Activated naive CD8-positive, alpha-beta T cell treated with anti-CD3 and anti-CD28 coated beads, Interleukin-2, amount 10 ng/mL, durations not matched to agents 7 days and 5 days (primary cell): ENCODE results near the gene ATP11A. TPM values are rescaled to one million over a fixed set of nuclear protein-coding genes. Genes with fewer than 3 reads are reported as not detected.
"Not testable (repeated sequence)": the region's sequence is repeated elsewhere in the genome, so short reads cannot be mapped to it uniquely, and the experiment has no call there.

ENCODE experiments used
- ATAC-seq: fragments of 150-1000 bp; cut with Tn5 transposase; one replicate; pipeline ENCODE4 v1.10.0; 2021; ENCODE audit warnings: low read depth, moderate library complexity
- POLR2A ChIA-PET: fragments of 350-600 bp; sonication (Branson Sonifier 250); formaldehyde crosslinking; loops from one replicate; lab custom pipeline; 2021; ENCODE audit warnings: antibody characterized with exemption; lab: Charles Lee
- DNase-seq: peaks from one replicate; pipeline ENCODE4 v3.0.0; 2021
- H3K27ac Mint-ChIP-seq: one replicate; pipeline ENCODE4 v1.8.0; 2022; ENCODE audit warnings: mild to moderate bottlenecking, mixed read lengths
- H3K27me3 Mint-ChIP-seq: one replicate; pipeline ENCODE4 v1.8.0; 2022; ENCODE audit warnings: mild to moderate bottlenecking, moderate library complexity, mixed read lengths
- H3K36me3 Mint-ChIP-seq: one replicate; pipeline ENCODE4 v1.8.0; 2021; ENCODE audit warnings: mild to moderate bottlenecking, mixed read lengths
- H3K4me1 Mint-ChIP-seq: one replicate; pipeline ENCODE4 v1.8.0; 2021; ENCODE audit warnings: mixed read lengths
- H3K4me3 Mint-ChIP-seq: one replicate; pipeline ENCODE4 v1.8.0; 2022; ENCODE audit warnings: mild to moderate bottlenecking, moderate library complexity, mixed read lengths
- H3K9me3 Mint-ChIP-seq: one replicate; pipeline ENCODE4 v1.8.0; 2021; ENCODE audit warnings: mixed read lengths
- total RNA-seq, 2 experiments: library from RNA; stranded (reverse); gene quantifications; one replicate each; pipeline ENCODE4 v1.2.3, GENCODE V29; 2021

The ATP11A gene
- total RNA-seq, 2 experiments from 2014 or later, result 36.5 to 38.2 TPM

- H3K4me3 Mint-ChIP-seq, result no peak overlapping the region
- H3K9me3 Mint-ChIP-seq, result no peaks in the 10 kb centered on the region
- ATAC-seq, result no peak
- DNase-seq, result no peak
- no peaks in the 10 kb centered on the region for H3K4me1 Mint-ChIP-seq
- peaks cover 22% of the 10 kb centered on the region for H3K36me3 Mint-ChIP-seq
- no peaks in the 10 kb centered on the region for H3K27me3 Mint-ChIP-seq
- no peak overlapping the region for H3K27ac Mint-ChIP-seq
- POLR2A ChIA-PET, result no interaction called here
These were observed 156.7 kb downstream of the ATP11A start for GRCh38 chr13:112846411-112847115.

DNA sequence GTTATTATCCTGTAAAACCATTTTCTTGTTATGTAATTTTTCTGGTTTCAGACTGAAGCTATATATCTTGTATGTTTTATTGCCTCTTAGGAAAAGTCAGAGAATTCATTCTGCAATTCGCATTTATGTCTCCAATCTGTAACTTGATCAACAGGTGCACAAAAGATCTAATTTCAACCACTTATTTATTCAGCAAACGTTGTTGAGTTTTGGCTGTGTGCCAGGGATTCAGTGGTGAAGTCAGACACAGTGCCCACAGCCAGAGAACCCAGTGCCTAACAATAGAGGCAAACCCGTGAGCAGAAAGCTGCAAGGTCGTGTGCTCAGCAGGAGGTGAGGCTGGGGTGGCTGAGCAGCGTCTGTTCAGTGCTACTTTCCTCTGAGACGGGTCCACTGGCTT, 159.7 kb downstream of the ATP11A start:
- POLR2A ChIA-PET, result no interaction called here
- Mint-ChIP-seq H3K36me3 (peaks cover 25% of the 10 kb centered on the region), H3K9me3 (no peaks in the 10 kb centered on the region), H3K4me1 (no peaks in the 10 kb centered on the region), H3K27ac (no peak overlapping the region), H3K4me3 (no peak overlapping the region), H3K27me3 (no peaks in the 10 kb centered on the region)
- ATAC-seq (no peak), DNase-seq (no peak)

DNA sequence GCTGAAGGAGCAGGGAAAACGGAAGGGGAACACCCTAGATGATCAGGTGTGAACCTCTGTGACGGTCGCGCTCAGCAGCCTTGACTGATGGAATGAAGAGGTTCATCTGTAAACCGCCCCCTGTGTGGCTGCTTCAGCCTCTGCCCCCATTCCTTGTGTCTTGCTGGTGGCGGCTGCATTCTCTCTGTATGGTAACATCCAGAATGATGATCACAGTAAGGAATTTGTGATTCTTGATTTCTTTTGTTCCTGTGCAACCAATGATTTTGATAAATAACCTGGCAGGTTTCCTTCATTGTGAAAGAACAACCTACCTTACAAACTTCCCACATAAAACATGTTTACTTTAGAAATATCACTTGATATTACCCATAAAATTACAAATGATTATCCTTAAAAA, 160.4 kb downstream of the ATP11A start:
- DNase-seq, result no peak
- H3K4me1 Mint-ChIP-seq, result no peaks in the 10 kb centered on the region
- POLR2A ChIA-PET, result no interaction called here
- no peaks in the 10 kb centered on the region for H3K9me3 Mint-ChIP-seq
- no peak overlapping the region for H3K27ac Mint-ChIP-seq
- peaks cover 27% of the 10 kb centered on the region for H3K36me3 Mint-ChIP-seq
- no peak for ATAC-seq
- no peak overlapping the region for H3K4me3 Mint-ChIP-seq
- no peaks in the 10 kb centered on the region for H3K27me3 Mint-ChIP-seq

DNA sequence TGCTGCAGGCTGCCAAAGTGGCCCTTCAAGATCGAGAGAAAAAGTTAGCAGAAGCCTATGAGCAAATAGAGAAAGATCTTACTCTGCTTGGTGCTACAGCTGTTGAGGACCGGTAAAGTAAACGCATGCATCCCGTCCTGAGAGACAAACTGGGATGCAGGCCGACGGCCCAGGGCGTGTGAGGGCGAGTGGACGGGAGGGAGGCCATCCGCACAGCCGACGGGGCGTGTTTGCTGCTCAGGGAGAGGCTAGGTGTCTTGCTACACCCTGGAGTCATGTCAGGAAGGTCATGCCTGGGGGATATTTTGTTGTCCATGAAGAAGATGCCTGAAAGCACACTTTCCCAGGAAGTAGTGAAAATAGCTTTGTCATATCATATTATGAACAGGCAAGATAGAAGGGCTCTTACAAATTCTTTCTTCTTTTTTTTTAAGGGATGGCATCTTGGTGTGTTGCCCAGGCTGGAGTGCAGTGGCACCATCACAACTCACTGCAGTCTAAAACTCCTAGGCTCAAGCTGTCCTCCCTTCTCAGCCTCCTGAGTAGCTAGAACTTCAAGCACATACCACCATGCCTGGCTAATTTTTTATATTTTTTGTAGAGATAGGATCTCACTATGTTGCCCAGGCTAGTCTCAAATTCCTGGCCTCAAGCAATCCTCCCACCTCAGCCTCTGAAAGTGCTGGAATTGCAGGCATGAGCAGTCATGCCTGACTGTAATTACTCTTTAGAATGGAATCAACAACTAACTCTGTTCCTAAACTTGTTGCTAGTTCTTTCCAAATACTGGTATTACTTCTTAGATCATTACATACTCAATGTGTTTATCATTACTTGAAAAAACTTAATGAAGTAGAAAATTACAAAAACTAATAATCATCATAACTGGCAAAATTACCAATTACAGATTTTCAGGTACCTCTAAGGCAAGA, 161.5 kb downstream of the ATP11A start:
- ATAC-seq (no peak), DNase-seq (no peak)
- H3K27me3 Mint-ChIP-seq, result no peaks in the 10 kb centered on the region
- H3K36me3 Mint-ChIP-seq, result peaks cover 22% of the 10 kb centered on the region
- H3K4me1 Mint-ChIP-seq, result no peaks in the 10 kb centered on the region
- H3K27ac Mint-ChIP-seq, result no peak overlapping the region
- no peaks in the 10 kb centered on the region for H3K9me3 Mint-ChIP-seq
- H3K4me3 Mint-ChIP-seq, result no peak overlapping the region
- POLR2A ChIA-PET, result no interaction called here

GRCh38 chr13:112852392-112852791, 162.6 kb downstream of the ATP11A start:
- Mint-ChIP-seq H3K9me3 (no peaks in the 10 kb centered on the region), H3K4me1 (no peaks in the 10 kb centered on the region), H3K4me3 (no peak overlapping the region), H3K36me3 (peaks cover 21% of the 10 kb centered on the region), H3K27me3 (no peaks in the 10 kb centered on the region), H3K27ac (no peak overlapping the region)
- no peak for DNase-seq
- POLR2A ChIA-PET, result no interaction called here
- no peak for ATAC-seq

DNA sequence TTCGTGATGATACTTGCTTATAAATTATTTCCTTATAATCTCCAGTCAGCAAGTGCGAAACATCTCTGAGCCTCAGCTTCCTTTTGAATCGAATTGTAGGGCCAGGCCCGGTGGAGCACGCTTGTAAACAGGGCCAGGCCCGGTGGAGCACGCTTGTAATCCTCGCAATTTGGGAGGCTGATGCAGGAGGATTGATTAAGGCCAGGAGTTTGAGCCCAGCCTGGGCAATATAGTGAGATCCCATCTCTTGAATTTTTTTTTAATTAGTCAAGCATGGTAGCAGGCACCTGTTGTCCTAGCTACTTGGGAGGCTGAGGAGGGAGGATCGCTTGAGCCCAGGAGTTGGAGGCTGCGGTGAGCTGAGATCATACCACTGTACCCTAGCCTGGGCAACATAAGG, 163.0 kb downstream of the ATP11A start:
- Mint-ChIP-seq H3K36me3 (peaks cover 18% of the 10 kb centered on the region), H3K27ac (no peak overlapping the region), H3K9me3 (no peaks in the 10 kb centered on the region), H3K4me1 (no peaks in the 10 kb centered on the region), H3K4me3 (no peak overlapping the region), H3K27me3 (no peaks in the 10 kb centered on the region)
- no peak for DNase-seq
- POLR2A ChIA-PET, result no interaction called here
- no peak for ATAC-seq

DNA sequence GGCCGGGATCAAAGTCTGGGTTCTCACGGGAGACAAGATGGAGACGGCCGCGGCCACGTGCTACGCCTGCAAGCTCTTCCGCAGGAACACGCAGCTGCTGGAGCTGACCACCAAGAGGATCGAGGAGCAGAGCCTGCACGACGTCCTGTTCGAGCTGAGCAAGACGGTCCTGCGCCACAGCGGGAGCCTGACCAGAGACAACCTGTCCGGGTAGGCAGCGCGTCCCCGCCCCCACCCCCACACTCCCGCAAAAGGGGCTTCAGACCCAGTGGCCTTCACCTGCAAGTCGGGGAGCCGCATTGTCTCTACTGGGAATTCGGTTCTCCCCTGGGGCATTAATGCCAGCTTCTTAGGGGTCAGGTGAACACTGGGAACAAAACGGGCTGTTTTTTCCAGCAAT, 164.5 kb downstream of the ATP11A start:
- H3K27ac Mint-ChIP-seq, result no peak overlapping the region
- peaks cover 16% of the 10 kb centered on the region for H3K36me3 Mint-ChIP-seq
- ATAC-seq (no peak), DNase-seq (no peak)
- POLR2A ChIA-PET, result no interaction called here
- no peaks in the 10 kb centered on the region for H3K4me1 Mint-ChIP-seq
- H3K4me3 Mint-ChIP-seq, result no peak overlapping the region
- no peaks in the 10 kb centered on the region for H3K27me3 Mint-ChIP-seq
- H3K9me3 Mint-ChIP-seq, result no peaks in the 10 kb centered on the region

DNA sequence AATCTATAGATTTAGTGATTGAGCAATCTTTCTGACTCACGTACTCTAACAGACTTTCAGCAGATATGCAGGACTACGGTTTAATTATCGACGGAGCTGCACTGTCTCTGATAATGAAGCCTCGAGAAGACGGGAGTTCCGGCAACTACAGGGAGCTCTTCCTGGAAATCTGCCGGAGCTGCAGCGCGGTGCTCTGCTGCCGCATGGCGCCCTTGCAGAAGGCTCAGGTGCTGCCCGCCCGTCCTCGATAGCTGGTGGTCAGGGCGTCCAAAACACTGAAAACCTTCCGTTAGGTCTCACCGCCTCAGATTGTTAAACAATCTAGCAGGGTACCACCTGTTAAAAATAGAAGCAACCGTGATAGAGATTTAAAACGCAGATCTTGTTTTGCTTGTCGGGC, 166.0 kb downstream of the ATP11A start:
- Mint-ChIP-seq H3K36me3 (peaks cover 15% of the 10 kb centered on the region), H3K27ac (no peak overlapping the region), H3K4me3 (no peak overlapping the region), H3K9me3 (no peaks in the 10 kb centered on the region), H3K4me1 (no peaks in the 10 kb centered on the region), H3K27me3 (no peaks in the 10 kb centered on the region)
- no peak for ATAC-seq
- POLR2A ChIA-PET, result no interaction called here
- DNase-seq, result no peak

- POLR2A ChIA-PET, result no interaction called here
- Mint-ChIP-seq H3K36me3 (peaks cover 15% of the 10 kb centered on the region), H3K27me3 (no peaks in the 10 kb centered on the region), H3K9me3 (no peaks in the 10 kb centered on the region), H3K27ac (no peak overlapping the region), H3K4me3 (no peak overlapping the region), H3K4me1 (no peaks in the 10 kb centered on the region)
- ATAC-seq (no peak), DNase-seq (no peak)
These were observed 168.2 kb downstream of the ATP11A start for GRCh38 chr13:112857914-112858490.

- Mint-ChIP-seq H3K4me1 (no peaks in the 10 kb centered on the region), H3K36me3 (peaks cover 15% of the 10 kb centered on the region), H3K9me3 (no peaks in the 10 kb centered on the region), H3K4me3 (no peak overlapping the region), H3K27ac (no peak overlapping the region), H3K27me3 (no peaks in the 10 kb centered on the region)
- DNase-seq (no peak), ATAC-seq (no peak)
- POLR2A ChIA-PET, result no interaction called here
These were observed 169.4 kb downstream of the ATP11A start for GRCh38 chr13:112859128-112859816.

DNA sequence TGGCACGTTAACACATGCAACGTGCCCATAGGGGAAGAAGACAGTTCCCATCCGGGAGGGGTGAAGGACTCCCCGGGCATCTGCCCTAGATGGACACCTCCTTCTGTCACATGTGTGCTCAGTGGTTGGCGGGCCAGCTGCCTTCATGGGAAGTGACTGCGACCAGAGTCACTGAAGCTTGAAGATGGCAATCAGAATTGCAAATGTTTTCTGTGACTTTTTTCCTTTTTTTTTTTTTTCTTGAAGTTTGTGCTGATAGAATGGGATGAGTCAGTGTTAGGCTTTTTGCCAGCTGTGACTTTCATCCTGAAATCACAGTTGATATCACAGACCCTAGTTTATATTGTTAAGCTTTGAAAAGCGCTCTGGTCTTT, 170.0 kb downstream of the ATP11A start:
- no peak overlapping the region for H3K27ac Mint-ChIP-seq
- ATAC-seq, result no peak
- H3K4me3 Mint-ChIP-seq, result no peak overlapping the region
- no peaks in the 10 kb centered on the region for H3K27me3 Mint-ChIP-seq
- no peaks in the 10 kb centered on the region for H3K9me3 Mint-ChIP-seq
- H3K36me3 Mint-ChIP-seq, result peaks cover 15% of the 10 kb centered on the region
- H3K4me1 Mint-ChIP-seq, result no peaks in the 10 kb centered on the region
- POLR2A ChIA-PET, result no interaction called here
- DNase-seq, result no peak

DNA sequence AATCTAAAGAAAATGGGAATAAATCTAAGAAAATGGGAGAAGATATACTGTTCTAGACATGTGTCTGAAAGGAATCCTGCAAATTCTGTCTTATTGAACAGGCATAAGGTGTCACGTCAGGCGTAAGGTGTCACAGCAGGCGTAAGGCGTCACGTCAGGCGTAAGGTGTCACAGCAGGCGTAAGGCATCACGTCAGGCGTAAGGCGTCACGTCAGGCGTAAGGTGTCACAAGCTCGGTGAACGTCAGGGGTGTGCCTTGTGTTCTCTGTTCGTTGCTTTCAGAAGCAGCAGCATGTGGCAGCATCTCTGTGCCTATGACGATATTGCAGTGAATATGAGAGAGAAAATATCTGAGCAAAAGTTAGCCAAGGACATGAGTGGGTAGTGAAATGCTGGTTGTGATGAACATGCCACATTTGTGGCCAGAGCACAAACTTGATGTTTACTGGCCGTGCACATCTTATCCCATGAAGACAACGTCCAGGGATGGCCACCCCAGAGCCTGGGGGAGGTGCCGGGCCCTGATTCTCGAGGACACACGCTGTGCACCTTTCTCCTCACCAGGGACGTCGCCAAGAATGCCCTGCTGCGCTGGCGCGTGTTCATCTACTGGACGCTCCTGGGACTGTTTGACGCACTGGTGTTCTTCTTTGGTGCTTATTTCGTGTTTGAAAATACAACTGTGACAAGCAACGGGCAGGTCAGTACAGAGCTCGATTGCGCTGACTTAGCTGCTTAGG, 172.2 kb downstream of the ATP11A start:
- peaks cover 20% of the 10 kb centered on the region for H3K36me3 Mint-ChIP-seq
- peak; percentile 14 for DNase-seq

DNA sequence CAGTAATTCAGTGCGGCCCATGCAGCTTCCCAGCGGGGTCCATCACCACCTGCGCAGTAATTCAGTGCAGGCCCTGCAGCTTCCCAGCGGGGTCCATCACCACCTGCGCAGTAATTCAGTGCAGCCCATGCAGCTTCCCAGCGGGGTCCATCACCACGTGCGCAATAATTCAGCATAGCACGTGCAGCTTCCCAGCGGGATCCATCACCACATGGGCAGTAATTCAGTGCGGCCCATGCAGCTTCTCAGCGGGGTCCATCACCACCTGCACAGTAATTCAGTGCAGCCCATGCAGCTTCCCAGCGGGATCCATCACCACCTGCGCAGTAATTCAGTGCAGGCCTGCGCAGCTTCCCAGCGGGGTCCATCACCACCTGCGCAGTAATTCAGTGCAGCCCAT, 173.5 kb downstream of the ATP11A start:
- H3K9me3 Mint-ChIP-seq, H3K4me1 Mint-ChIP-seq, ATAC-seq, H3K4me3 Mint-ChIP-seq, H3K27ac Mint-ChIP-seq, H3K27me3 Mint-ChIP-seq, POLR2A ChIA-PET: not testable (repeated sequence)
- DNase-seq, result peak; percentile 8
- H3K36me3 Mint-ChIP-seq, result peaks cover 28% of the 10 kb centered on the region

More for the DNA sequence above, 172.2 kb downstream of the ATP11A start:
- no peaks in the 10 kb centered on the region for H3K27me3 Mint-ChIP-seq
- ATAC-seq, result no peak
- POLR2A ChIA-PET, result no interaction called here
- H3K9me3 Mint-ChIP-seq, result peaks cover 2% of the 10 kb centered on the region
- H3K4me3 Mint-ChIP-seq, result no peak overlapping the region
- H3K27ac Mint-ChIP-seq, result no peak overlapping the region
- H3K4me1 Mint-ChIP-seq, result no peaks in the 10 kb centered on the region
